Caco-2 (cell line): ENCODE results near the gene SERPINB2. TPM values are rescaled to one million over a fixed set of nuclear protein-coding genes. Genes with fewer than 3 reads are reported as not detected.

ENCODE experiments used
- BruUV-seq: library from RNA; stranded (reverse); fragments of 400-500 nt; replicated peaks from 2 replicates; lab custom pipeline; 2021; lab: Mats Ljungman, UMichigan
- CTCF ChIA-PET: fragments of 300-600 bp; sonication (Branson Sonifier 250); formaldehyde crosslinking; loops from one replicate; lab custom pipeline; 2022; ENCODE audit warnings: antibody characterized with exemption; lab: Charles Lee
- POLR2A ChIA-PET: fragments of 300-600 bp; sonication (Branson Sonifier 250); formaldehyde crosslinking; loops from one replicate; lab custom pipeline; 2022; ENCODE audit warnings: antibody characterized with exemption; lab: Charles Lee
- DNase-seq, 2 experiments: peaks; one replicate each; pipeline versions ENCODE4 v3.0.0 to v3.0.0-alpha.2; 2020 to 2022
- H3K27me3 ChIP-seq: replicated peaks from 2 replicates; pipeline ENCODE4 v1.6.0; 2011; ENCODE audit warnings: low read length; ENCODE audit not compliant: control insufficient read depth, insufficient read depth
- H3K36me3 ChIP-seq: 2 replicates; pipeline ENCODE4 v1.5.1; 2011; ENCODE audit warnings: low read length; ENCODE audit not compliant: control insufficient read depth, insufficient read depth
- H3K4me1 ChIP-seq: fragments of 250-450 bp; sonication (Bioruptor Pico); 2 replicates; pipeline ENCODE4 v1.5.1; 2020; ENCODE audit warnings: mild to moderate bottlenecking
- H3K4me3 ChIP-seq: 2 replicates; pipeline ENCODE4 v1.5.1; 2011; ENCODE audit warnings: low read depth, mild to moderate bottlenecking, control low read depth, low read length
- H3K9me3 ChIP-seq: fragments of 250-450 bp; sonication (Bioruptor Pico); 2 replicates; pipeline ENCODE4 v1.5.1; 2020; ENCODE audit warnings: mild to moderate bottlenecking, moderate library complexity
- H3K27ac Mint-ChIP-seq: one replicate; pipeline ENCODE4 v1.8.0; 2022; ENCODE audit warnings: mixed read lengths; ENCODE audit not compliant: unreplicated experiment
- H3K27me3 Mint-ChIP-seq: one replicate; pipeline ENCODE4 v1.8.0; 2022; ENCODE audit warnings: mixed read lengths; ENCODE audit not compliant: insufficient read depth, unreplicated experiment
- H3K36me3 Mint-ChIP-seq: one replicate; pipeline ENCODE4 v1.8.0; 2022; ENCODE audit warnings: mild to moderate bottlenecking, mixed read lengths; ENCODE audit not compliant: insufficient read depth, unreplicated experiment
- H3K4me1 Mint-ChIP-seq: one replicate; pipeline ENCODE4 v1.8.0; 2022; ENCODE audit warnings: low read depth, mixed read lengths; ENCODE audit not compliant: unreplicated experiment
- H3K4me3 Mint-ChIP-seq: one replicate; pipeline ENCODE4 v1.8.0; 2022; ENCODE audit warnings: mild to moderate bottlenecking, moderate library complexity, mixed read lengths; ENCODE audit not compliant: unreplicated experiment
- H3K9me3 Mint-ChIP-seq: one replicate; pipeline ENCODE4 v1.8.0; 2022; ENCODE audit warnings: mixed read lengths; ENCODE audit not compliant: unreplicated experiment
- intact Hi-C: fragments of 100-400 bp; cut with micrococcal nuclease; formaldehyde crosslinking; loops from one replicate; pipeline ENCODE4 v1.10.0; 2022; ENCODE audit not compliant: unreplicated experiment
- total RNA-seq: library from RNA; stranded (reverse); gene quantifications from 2 replicates; pipeline ENCODE4 v1.2.3, GENCODE V29; 2022
- TF ChIP-seq, protein P1 (sequence below), 2 experiments: fragments of 200-600 bp in 1 of 2; IDR thresholded peaks; 1 replicate in 1 of 2; 2 replicates in 1 of 2; pipeline versions ENCODE4 v1.5.1 to v1.8.0; 2011 to 2022; ENCODE audit warnings: antibody characterized with exemption in 1 of 2, control low read depth in 1 of 2, inconsistent platforms in 1 of 2, low read depth in 1 of 2, low read length in 1 of 2, mild to moderate bottlenecking in 1 of 2, moderate library complexity in 1 of 2; ENCODE audit not compliant: insufficient read depth in 1 of 2, severe bottlenecking in 1 of 2, unreplicated experiment in 1 of 2

SERPINB2 gene
- total RNA-seq, 1 experiment from 2014 or later, result not detected

DNA sequence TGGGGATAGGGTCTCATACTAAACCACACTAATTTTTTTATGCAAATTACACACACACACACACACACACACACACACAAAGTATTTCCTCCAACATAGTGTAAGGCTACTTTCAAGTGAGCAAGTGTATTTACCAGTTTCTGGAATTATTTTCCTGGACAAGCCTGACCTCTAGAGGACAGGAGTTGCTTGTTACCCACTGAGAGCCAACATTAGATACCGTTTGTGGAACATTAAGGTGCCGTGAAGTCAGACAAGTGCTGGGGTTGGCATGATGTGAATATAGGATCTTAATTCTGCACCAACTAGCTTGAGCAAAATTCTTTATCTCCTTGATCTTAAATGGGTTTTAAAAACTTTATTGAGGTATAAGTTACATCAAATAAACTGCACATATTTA, 39.3 kb upstream of the SERPINB2 start:
- BruUV-seq, result no TSS peak
- TF ChIP-seq, protein P1, sequence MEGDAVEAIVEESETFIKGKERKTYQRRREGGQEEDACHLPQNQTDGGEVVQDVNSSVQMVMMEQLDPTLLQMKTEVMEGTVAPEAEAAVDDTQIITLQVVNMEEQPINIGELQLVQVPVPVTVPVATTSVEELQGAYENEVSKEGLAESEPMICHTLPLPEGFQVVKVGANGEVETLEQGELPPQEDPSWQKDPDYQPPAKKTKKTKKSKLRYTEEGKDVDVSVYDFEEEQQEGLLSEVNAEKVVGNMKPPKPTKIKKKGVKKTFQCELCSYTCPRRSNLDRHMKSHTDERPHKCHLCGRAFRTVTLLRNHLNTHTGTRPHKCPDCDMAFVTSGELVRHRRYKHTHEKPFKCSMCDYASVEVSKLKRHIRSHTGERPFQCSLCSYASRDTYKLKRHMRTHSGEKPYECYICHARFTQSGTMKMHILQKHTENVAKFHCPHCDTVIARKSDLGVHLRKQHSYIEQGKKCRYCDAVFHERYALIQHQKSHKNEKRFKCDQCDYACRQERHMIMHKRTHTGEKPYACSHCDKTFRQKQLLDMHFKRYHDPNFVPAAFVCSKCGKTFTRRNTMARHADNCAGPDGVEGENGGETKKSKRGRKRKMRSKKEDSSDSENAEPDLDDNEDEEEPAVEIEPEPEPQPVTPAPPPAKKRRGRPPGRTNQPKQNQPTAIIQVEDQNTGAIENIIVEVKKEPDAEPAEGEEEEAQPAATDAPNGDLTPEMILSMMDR (IDR thresholded peaks at IDR 0.05; ENCODE audit: insufficient read depth in 1 of 2, low read depth in 1 of 2, low read length in 1 of 2, severe bottlenecking in 1 of 2, unreplicated experiment in 1 of 2), result peak in 1 of 2 experiments; percentile 41
- Histone ChIP-seq H3K9me3 (no peaks in the 10 kb centered on the region), H3K4me1 (no peaks in the 10 kb centered on the region), H3K36me3 (no peaks in the 10 kb centered on the region), H3K4me3 (no peak overlapping the region), H3K27me3 (no peaks in the 10 kb centered on the region)
- ChIA-PET POLR2A (no interaction called here), CTCF (no interaction called here)
- peak in 1 of 2 experiments; percentile 9 for DNase-seq
- no peak overlapping the region for H3K27ac Mint-ChIP-seq
- H3K4me3 Mint-ChIP-seq, result no peak overlapping the region
- H3K36me3 Mint-ChIP-seq, result no peaks in the 10 kb centered on the region
- no peaks in the 10 kb centered on the region for H3K27me3 Mint-ChIP-seq
- H3K4me1 Mint-ChIP-seq, result no peaks in the 10 kb centered on the region
- H3K9me3 Mint-ChIP-seq, result no peaks in the 10 kb centered on the region
- intact Hi-C loops, result loop anchor here (1.0 to 5.0 kb wide), 4 partner anchors 89 to 506 kb away; no protein-coding TSS in a partner anchor

DNA sequence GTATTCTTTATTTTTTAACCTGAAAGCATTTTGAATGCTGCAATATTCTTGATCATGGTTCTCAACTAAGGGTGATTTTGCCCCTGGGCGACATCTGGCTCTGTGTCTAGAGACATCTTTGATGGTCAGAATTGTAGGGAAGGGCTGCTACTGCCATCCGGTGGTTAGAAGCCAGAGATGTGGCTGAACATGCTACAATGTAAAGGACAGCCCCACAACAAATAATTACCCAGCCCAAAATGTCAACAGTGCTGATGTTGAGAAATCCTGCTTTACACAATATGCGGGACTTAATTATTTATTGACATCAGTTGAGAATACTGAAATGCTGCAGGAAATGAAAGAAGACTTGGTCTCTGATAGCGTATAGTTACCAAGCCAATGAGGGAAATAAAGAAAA, 37.5 kb upstream of the SERPINB2 start:
- ChIA-PET POLR2A (no interaction called here), CTCF (no interaction called here)
- no peaks in the 10 kb centered on the region for H3K36me3 ChIP-seq
- H3K4me3 ChIP-seq, result no peak overlapping the region
- peaks cover 2% of the 10 kb centered on the region for H3K27me3 Mint-ChIP-seq
- no peak overlapping the region for H3K27ac Mint-ChIP-seq
- no peak overlapping the region for H3K4me3 Mint-ChIP-seq
- DNase-seq, result peak; percentile 30 to 31
- no peaks in the 10 kb centered on the region for H3K4me1 ChIP-seq
- H3K9me3 Mint-ChIP-seq, result no peaks in the 10 kb centered on the region
- TF ChIP-seq, protein P1 (IDR thresholded peaks at IDR 0.05; ENCODE audit: insufficient read depth in 1 of 2, low read depth in 1 of 2, low read length in 1 of 2, severe bottlenecking in 1 of 2, unreplicated experiment in 1 of 2), result peak in 1 of 2 experiments; percentile 24
- H3K4me1 Mint-ChIP-seq, result no peaks in the 10 kb centered on the region
- BruUV-seq, result no TSS peak
- H3K9me3 ChIP-seq, result no peaks in the 10 kb centered on the region
- H3K27me3 ChIP-seq, result no peaks in the 10 kb centered on the region
- no peaks in the 10 kb centered on the region for H3K36me3 Mint-ChIP-seq
- intact Hi-C loops, result no loop called here

DNA sequence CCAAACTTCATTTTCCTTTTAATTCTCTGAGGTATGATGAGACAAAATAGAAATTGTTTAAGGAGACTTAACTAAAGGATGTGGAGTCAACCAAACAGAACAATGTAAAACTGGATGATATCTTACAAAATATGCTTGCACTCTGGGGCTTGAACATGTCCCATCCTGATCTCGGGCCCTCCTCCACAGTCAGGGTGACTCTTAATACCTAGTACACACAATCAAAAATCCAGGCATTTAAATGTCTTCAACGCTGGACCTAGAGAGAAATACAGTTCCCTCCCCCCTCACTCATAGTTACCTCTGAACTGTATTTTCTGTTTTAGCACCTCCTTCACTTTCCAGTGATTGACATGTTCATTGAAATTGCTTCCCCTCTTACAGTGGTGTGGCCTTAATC, 36.9 kb upstream of the SERPINB2 start:
- H3K4me3 ChIP-seq, result no peak overlapping the region
- no peaks in the 10 kb centered on the region for H3K27me3 ChIP-seq
- no peaks in the 10 kb centered on the region for H3K9me3 Mint-ChIP-seq
- BruUV-seq, result no TSS peak
- no peak for DNase-seq
- H3K36me3 ChIP-seq, result no peaks in the 10 kb centered on the region
- H3K4me1 ChIP-seq, result no peaks in the 10 kb centered on the region
- H3K4me1 Mint-ChIP-seq, result no peaks in the 10 kb centered on the region
- no peak overlapping the region for H3K4me3 Mint-ChIP-seq
- ChIA-PET CTCF (no interaction called here), POLR2A (no interaction called here)
- H3K27me3 Mint-ChIP-seq, result peaks cover 2% of the 10 kb centered on the region
- intact Hi-C loops, result no loop called here
- H3K27ac Mint-ChIP-seq, result no peak overlapping the region
- H3K36me3 Mint-ChIP-seq, result no peaks in the 10 kb centered on the region
- H3K9me3 ChIP-seq, result no peaks in the 10 kb centered on the region
- TF ChIP-seq, protein P1 (IDR thresholded peaks at IDR 0.05; ENCODE audit: insufficient read depth in 1 of 2, low read depth in 1 of 2, low read length in 1 of 2, severe bottlenecking in 1 of 2, unreplicated experiment in 1 of 2), result no peak
